Measurements from ENCODE around the gene PRTFDC1. TPM values are rescaled to one million over a fixed set of nuclear protein-coding genes. Genes with fewer than 3 reads are reported as not detected.

Gene PRTFDC1
- total RNA-seq, 1 donor from 2014 or later, result 2.7 TPM

DNA sequence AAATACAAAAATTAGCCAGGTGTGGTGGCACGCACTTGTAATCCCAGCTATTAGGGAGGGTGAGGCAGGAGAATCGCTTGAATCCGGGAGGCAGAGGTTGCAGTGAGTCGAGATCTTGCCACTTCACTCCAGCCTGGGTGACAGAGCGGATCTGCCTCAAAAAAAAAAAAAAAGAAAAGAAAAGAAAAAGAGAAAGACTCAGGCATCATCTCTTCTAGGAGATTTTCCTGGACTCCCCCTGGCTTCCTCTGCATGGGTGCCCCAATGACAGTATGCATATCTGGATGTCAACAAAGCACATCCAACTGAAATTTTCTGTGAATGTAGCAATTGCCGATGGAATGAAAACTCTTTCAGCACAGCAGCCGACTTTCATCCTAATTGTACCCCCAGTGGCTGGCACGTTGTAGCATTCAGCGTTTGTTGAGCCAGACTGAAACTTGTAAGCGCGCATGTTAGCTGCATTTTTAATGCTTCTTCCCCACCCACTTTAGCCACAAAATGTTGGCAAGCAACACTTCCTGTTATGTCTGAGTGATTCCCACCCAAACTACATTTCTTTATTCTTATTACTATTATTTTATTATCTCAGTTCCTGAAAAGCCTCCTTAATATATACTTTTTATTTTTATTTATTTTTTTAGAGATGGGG lies 70.2 kb downstream of the PRTFDC1 start:
- no peak for DNase-seq (ENCODE audit: low spot score)

DNA sequence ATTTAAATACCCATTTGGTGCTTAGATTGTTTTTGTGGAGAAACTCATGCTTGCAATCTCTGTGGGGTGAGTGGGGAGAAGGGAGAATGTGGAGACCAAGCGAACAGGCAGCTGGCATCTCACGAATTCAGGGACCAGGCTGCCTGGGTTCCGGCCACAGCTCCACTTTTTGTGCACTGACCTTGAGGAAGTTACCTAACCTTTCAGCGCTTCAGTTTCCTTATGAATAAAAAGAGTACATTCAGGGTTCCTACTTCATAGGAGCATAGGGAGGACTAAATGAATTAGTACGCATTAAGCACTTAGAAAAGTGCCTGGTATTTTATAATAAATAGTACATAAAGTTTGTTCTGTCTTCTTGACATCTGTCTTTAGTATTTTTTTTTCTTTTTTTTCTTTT lies 72.5 kb downstream of the PRTFDC1 start:
- DNase-seq (ENCODE audit: low spot score), result no peak

DNA sequence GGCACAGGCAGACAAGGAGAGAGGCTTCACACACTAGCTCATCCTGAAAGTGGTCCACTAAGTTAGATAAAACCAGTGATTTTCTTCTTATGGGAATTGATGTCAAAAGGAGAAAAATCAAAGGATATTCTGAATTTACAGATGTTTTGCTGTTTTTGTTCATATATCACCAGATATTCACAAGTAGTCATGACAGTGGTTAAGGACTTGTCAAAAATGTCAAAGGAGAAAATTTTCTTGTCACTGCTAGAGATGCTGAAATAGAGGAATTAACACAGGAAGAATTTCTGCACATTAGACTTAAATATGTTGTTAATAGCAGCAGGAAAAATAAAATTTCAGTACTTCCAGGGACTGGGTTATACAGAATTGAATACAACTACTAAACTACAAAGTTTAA lies 78.3 kb downstream of the PRTFDC1 start:
- DNase-seq (ENCODE audit: low spot score), result no peak

DNA sequence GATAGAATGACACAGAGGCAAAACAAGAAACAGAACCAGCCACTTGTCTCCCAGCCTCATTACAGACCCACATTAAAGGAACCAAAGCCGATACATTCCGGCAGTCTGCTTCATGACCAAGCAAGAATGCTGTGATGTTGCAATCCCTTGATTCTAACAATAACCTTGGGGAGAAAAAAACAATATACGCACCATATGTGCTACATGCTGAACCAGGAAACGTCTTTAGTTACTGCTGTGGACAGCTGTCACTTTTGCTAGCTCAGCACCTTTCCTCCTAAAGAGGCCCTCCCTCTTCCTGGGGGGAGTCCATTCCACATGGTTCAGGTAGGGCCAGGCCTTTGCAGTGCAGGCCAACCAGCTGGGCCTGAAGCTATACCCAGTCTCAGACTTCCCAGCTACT lies 79.1 kb downstream of the PRTFDC1 start:
- no peak for DNase-seq (ENCODE audit: low spot score)

DNA sequence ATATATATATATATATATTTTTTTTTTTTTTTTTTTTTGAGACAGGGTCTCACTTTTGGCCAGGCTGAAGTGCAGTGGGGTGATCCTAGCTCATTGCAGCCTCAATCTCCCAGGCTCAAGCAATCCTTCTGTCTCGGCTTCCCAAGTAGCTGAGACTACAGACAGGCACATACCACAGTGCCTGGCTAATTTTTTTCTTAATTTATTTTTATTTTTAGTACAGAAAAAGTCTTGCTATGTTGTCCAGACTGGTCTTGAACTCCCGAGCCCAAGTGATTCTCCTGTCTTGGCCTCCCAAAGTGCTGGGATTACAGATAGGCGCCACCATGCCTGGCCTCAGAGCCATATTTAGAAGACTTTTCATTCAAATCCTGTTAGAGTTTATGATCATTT lies 79.6 kb downstream of the PRTFDC1 start:
- DNase-seq (ENCODE audit: low spot score), result no peak

DNA sequence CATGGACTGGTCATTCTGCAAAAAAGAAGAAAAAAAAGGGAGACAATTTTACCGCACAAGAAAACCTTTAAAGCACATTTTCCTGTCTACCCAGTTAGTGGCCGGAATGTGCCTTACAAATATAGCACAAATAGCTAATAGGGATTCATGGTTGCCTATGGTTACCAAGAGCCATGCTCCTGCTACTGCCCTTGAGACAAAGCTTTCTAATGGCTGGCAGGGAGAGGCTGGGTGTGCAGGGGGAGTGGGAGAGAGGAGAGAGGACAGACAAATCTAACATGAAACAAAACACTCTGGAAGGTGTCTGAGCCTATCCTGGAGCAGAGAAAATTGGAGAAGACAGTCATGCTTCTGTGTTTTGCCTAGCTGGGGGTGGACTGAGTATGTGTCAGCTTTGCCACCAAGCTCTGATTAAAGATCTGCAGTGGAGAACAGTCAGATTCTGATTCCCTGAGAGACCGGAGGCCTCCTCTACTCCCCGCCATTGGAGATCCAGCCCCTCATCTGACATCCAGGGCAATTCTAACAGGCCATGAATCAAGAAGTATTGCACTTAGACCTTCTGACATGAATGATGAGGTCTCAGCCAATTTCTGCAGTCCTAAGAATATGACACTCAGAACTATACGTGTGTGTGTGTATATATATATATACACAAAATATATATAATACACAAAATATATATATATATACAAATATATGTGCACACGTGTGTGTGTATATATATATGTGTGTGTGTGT lies 80.2 kb downstream of the PRTFDC1 start:
- no peak for DNase-seq (ENCODE audit: low spot score)

DNA sequence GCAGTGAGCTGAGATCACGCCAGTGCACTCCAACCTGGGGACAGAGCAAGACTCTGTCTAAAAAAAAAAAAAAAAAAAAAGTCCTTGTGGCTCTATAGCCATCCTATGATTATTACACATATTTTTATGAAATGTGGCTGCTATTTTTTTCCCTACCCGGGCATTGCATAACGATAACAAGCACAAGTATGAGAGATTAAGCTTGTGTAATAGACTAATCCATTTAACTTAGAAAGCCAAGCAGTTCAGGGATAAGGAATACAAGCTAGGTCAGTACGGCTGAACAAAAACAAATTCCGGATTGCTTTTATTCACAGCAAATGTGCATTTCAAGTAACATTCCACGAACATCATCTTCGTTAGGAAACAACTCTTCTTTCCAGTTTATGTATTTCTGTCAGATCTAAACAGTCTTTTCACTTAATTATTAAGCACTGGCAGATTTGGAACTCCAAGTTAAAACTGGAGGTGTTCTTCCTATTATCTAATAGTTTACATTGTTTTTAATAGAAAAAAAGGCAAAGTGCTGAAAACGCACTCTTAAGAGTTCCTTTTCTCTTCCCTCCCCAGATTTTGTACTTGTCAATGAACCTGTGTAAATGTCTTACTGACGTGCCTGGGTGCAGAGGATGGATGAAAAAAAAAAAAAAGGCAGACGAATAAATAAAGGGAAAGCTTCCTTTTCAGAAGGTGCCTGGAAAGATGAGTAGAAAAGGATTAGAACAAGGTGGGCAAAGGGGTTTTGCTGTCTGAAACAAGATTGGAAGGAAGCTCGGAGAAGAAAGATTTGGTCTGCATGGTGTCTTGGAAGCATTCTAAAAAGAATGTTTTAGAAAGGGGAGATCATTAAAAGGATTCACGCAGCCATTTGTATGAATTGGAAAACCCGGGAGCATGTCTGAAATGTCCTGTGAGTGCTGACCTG lies 81.1 kb downstream of the PRTFDC1 start:
- DNase-seq (ENCODE audit: low spot score), result no peak

DNA sequence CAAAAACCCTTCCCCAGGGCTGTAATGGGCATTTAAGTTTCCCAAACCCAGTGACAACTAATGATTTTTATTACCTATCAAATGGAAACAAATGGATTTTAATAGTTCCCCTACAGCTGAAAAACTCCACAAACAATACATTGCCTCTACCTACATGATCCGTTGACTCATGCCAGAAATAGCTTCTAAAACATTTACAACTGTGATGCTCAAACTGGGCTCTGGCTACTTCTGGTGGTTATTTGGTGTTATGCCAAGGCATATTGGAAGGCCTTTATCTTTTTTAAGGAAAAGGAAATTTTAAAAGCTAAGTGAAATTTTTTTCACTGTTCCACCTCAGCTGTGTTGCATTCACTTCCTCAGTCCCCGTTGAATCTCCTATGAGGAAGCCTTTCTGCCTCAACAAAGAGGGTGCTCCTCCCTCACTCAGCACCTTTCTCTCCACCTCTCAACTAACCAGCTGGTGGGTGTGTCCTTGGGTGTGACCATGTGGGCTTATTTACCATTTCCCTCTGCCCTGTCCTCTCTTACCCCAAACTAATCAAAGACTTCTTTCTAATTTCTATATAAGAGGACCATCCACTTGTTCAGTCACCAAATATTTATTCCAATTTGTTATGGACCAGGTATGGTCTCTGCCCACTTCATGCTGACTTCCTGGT lies 82.9 kb downstream of the PRTFDC1 start:
- DNase-seq (ENCODE audit: low spot score), result no peak

DNA sequence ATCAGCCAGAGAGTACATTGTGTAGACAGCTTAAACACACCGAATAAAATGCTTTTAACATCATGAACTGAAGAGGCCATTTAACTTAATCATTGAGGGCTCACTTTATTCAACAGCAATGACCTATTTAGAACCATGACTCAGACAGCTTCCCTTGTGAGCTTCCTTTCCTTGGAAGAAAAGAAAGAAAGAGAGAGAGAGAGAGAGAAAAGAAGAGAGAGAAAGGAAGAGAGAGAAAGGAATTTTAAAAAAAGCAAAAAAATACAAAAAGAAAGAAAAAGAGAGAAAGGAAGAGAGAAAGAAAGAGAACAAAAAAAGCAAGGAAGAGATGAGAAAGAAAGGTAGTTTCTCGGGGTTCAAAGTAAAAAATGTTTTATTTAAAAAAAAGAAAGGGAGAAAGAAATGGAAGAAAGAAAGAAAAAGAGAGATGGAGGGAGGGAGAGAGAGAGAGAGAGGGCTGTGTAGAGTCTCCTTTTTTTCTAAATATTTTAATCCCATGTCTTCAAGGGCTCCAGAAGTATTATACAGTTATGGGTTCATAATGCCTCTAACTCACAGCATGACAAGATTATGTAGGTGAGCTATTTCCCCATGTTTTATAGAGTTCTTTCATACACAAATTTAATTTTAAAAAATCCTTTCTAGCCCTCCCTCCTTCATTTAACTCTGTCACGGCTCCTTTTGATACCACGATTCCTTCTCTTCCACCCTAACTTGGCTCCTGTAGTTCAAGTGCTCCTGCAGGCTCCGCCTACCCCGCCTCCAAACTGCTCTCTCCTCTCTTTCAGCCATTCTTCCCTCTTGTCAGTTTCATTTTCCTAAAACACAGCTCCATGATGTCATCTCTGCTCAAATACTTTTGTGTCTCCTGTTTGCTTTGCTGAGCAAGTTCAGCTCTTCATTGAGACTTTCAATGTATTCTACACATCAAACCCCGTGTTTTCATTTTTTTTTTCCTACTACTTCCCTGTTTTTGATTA lies 85.5 kb downstream of the PRTFDC1 start:
- DNase-seq (ENCODE audit: low spot score), result no peak

DNA sequence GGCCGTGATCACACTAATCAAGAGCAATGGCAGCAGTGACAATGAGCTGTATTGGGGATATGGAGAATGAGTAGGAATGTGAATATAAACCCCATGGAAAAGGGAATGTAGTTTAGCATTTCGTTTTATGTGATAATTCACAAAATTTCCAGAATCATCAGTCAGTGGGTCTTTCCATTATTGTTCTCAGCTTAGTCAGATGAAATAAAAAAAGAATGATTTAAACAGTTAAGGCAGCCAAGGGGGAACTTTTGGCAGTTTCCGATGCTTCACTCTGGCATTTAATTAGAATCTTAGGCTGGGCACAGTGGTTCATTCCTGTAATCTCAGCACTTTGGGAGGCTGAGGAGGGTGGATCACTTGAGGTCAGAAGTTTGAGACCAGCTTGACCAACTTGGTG lies 86.6 kb downstream of the PRTFDC1 start:
- no peak for DNase-seq (ENCODE audit: low spot score)

DNA sequence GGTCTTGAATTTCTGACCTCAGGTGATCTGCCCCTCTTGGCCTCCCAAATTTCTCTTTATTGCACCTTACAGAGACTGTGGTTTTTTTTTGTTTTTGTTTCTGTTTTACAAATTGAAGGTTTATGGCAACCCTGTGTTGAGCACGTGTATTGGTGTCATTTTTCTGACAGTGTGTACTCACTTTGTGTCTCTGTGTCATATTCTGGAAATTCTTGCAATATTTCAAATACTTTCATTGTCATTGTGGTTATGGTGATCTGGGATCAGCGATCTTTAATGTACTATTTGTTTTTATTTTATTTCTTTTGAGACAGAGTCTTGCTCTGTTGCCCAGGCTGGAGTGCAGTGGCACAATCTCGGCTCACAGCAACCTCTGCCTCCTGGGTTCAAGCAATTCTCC lies 89.8 kb downstream of the PRTFDC1 start:
- no peak for DNase-seq (ENCODE audit: low spot score)

DNA sequence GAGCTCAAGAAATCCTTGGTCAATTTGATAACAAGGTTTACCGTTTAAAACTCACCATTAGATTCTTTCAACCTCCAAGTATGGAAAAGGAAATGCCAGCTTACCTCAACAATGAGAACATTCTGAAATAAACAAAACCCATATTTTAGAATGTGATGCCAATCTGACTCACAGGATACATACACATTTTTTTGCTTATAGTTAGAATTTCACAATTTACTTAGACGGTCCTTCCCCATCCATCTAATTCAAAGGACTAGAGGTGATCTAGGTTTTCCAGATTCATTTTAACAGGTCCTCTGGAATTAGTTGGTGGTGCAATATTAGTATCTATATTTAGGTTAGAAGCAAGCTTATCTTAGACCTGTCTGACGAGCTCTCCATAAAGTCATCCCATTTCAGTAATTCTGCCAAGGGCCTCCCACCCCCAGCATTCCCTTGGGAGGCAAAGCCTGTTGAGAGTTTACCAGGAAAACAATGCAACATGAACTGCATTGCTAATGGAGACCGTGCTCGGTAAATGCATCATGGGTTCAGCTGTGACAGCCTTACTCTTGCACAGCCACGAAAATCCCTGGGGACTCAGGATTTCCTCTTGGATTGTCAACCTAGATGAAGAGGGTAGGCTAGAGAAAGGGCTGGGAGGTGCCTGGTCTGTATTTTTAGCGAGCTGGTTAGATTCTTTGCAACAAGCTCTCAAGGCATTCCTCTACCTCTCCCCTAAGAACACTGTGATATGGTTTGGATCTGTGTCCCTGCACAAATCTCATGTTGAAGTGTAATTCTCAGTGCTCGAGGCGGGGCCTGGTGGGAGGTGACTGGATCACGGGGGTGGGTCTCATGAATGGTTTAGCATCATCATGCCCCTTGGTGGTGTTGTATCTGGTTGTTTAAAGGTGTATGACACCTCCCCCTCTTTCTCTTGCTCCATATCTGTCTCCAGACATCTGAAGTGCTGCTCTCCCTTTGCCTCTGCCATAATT lies 93.8 kb downstream of the PRTFDC1 start:
- DNase-seq (ENCODE audit: low spot score), result no peak

DNA sequence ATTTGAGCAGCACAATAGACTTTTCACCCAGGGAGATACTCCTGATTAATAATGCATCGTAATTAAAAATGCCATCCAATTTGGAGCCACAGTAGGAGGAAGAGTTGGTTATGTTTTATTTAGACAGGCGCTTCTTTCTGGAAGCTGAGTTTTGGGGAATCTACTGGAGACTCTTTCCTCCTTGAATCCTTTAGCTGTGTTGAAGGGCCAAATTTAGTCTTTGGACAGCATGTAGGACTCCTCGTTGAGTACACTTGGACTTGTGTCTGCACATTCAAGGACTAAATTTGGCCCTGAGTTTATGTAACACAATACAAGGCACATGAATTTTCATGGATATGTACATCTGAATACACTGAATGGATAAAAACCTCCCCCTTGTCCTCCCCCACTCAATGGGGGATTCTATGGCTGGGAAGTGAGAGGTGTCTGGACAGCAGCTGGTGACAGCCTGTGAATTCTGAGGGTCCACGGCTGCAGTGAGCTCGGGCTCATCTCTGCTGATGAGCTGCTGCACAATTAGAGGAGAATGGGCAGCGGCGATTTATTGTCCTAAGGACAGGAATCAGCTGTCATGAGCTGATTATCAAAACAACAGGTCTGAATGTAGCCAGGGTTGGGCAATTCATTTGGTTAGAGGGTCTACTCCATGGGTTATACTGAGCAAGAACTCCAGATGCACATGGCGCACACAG lies 95.2 kb downstream of the PRTFDC1 start:
- DNase-seq (ENCODE audit: low spot score), result no peak

DNA sequence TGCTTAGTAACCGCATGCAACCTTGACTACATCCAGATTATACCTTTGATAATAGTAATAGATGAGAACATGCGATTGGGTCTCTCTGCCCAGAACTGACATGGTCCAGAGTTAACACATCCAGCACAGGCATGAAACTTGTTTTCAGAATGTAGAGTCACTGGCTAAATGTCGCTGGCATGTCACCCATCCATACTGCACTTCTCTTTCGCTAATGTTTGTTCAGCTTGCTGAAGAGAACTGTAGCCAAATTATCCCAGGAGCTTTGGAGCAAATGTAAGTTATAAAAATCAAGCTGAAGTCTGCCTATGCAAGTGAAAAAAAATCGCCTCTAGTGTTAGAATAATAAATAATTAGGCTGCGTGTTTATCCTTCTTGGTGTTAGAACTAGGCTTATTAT lies 98.2 kb downstream of the PRTFDC1 start:
- DNase-seq (ENCODE audit: low spot score), result no peak

DNA sequence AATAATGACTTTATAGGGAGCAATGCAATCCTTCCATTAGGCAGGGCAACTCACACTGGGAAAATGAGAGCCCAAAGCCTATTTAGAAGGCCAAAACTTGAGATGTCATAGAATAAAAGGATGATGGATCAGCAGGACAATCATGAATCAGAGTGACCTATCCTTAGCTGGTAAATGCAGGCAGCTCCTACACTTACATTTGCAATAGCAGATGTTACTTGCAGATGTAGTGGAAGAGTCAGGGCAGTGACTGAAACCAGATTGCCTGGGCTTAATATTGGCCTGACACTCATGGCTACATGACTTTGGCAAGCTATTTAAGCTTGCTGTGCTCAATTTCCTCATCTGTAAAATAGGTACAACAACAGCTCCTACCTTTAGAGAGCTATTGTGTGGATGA lies 98.7 kb downstream of the PRTFDC1 start:
- DNase-seq (ENCODE audit: low spot score), result no peak

DNA sequence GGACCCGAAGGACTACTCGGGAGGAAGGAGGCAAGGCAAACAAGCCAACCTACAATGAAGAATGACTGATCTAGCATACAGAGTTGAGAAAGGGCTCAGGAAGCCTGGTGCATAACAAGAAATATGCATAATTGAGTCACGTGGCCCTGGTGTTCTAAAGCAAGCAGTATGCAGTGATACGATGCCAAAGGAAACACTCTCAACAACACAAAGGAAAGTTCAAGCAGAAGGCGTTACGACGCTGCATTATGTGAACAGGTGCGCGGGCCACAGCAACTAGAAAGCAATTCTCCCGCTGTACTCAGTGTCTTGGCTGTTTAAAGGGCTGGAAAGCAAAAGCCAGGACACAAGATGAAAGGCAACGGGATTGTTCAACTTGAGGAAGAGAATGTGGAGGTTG lies 100.8 kb downstream of the PRTFDC1 start:
- no peak for DNase-seq (ENCODE audit: low spot score)

DNA sequence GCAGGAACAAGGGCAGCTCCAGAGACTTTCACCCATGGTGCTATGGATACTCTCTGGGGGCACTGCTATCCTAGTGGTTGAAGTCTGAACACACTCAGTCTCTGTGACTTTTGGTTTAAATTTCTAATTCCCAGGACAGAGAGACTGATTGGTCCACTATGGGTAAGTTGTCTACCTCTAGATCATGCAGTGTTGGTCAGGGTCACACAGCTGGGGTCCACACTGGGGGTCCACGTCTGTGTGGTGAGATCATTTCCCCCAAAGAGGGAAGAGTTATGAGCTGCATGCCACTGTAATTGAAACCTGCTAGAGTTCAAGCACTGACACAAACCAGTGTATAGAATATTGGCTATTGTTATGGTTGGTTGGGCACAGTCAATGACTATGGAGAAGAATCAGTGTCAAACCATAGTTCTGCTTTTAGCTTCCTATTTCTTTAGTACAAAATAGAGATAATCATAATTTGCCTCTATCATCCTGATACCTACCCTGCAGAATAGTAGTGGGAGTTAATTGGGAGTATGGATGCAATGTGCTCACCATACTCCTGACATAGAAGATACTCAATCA lies 101.6 kb downstream of the PRTFDC1 start:
- DNase-seq (ENCODE audit: low spot score), result no peak
